Caco-2 (cell line): ENCODE results near the gene UGT1A8. TPM values are rescaled to one million over a fixed set of nuclear protein-coding genes. Genes with fewer than 3 reads are reported as not detected.

ENCODE experiments used
- BruUV-seq: library from RNA; stranded (reverse); fragments of 400-500 nt; replicated peaks from 2 replicates; lab custom pipeline; 2021; lab: Mats Ljungman, UMichigan
- CTCF ChIA-PET: fragments of 300-600 bp; sonication (Branson Sonifier 250); formaldehyde crosslinking; loops from one replicate; lab custom pipeline; 2022; ENCODE audit warnings: antibody characterized with exemption; lab: Charles Lee
- POLR2A ChIA-PET: fragments of 300-600 bp; sonication (Branson Sonifier 250); formaldehyde crosslinking; loops from one replicate; lab custom pipeline; 2022; ENCODE audit warnings: antibody characterized with exemption; lab: Charles Lee
- DNase-seq, 2 experiments: peaks; one replicate each; pipeline versions ENCODE4 v3.0.0 to v3.0.0-alpha.2; 2020 to 2022
- H3K27me3 ChIP-seq: replicated peaks from 2 replicates; pipeline ENCODE4 v1.6.0; 2011; ENCODE audit warnings: low read length; ENCODE audit not compliant: control insufficient read depth, insufficient read depth
- H3K36me3 ChIP-seq: 2 replicates; pipeline ENCODE4 v1.5.1; 2011; ENCODE audit warnings: low read length; ENCODE audit not compliant: control insufficient read depth, insufficient read depth
- H3K4me1 ChIP-seq: fragments of 250-450 bp; sonication (Bioruptor Pico); 2 replicates; pipeline ENCODE4 v1.5.1; 2020; ENCODE audit warnings: mild to moderate bottlenecking
- H3K4me3 ChIP-seq: 2 replicates; pipeline ENCODE4 v1.5.1; 2011; ENCODE audit warnings: low read depth, mild to moderate bottlenecking, control low read depth, low read length
- H3K9me3 ChIP-seq: fragments of 250-450 bp; sonication (Bioruptor Pico); 2 replicates; pipeline ENCODE4 v1.5.1; 2020; ENCODE audit warnings: mild to moderate bottlenecking, moderate library complexity
- H3K27ac Mint-ChIP-seq: one replicate; pipeline ENCODE4 v1.8.0; 2022; ENCODE audit warnings: mixed read lengths; ENCODE audit not compliant: unreplicated experiment
- H3K27me3 Mint-ChIP-seq: one replicate; pipeline ENCODE4 v1.8.0; 2022; ENCODE audit warnings: mixed read lengths; ENCODE audit not compliant: insufficient read depth, unreplicated experiment
- H3K36me3 Mint-ChIP-seq: one replicate; pipeline ENCODE4 v1.8.0; 2022; ENCODE audit warnings: mild to moderate bottlenecking, mixed read lengths; ENCODE audit not compliant: insufficient read depth, unreplicated experiment
- H3K4me1 Mint-ChIP-seq: one replicate; pipeline ENCODE4 v1.8.0; 2022; ENCODE audit warnings: low read depth, mixed read lengths; ENCODE audit not compliant: unreplicated experiment
- H3K4me3 Mint-ChIP-seq: one replicate; pipeline ENCODE4 v1.8.0; 2022; ENCODE audit warnings: mild to moderate bottlenecking, moderate library complexity, mixed read lengths; ENCODE audit not compliant: unreplicated experiment
- H3K9me3 Mint-ChIP-seq: one replicate; pipeline ENCODE4 v1.8.0; 2022; ENCODE audit warnings: mixed read lengths; ENCODE audit not compliant: unreplicated experiment
- CTCF ChIP-seq, 2 experiments: fragments of 200-600 bp in 1 of 2; IDR thresholded peaks; 1 replicate in 1 of 2; 2 replicates in 1 of 2; pipeline versions ENCODE4 v1.5.1 to v1.8.0; 2011 to 2022; ENCODE audit warnings: antibody characterized with exemption in 1 of 2, control low read depth in 1 of 2, inconsistent platforms in 1 of 2, low read depth in 1 of 2, low read length in 1 of 2, mild to moderate bottlenecking in 1 of 2, moderate library complexity in 1 of 2; ENCODE audit not compliant: insufficient read depth in 1 of 2, severe bottlenecking in 1 of 2, unreplicated experiment in 1 of 2
- intact Hi-C: fragments of 100-400 bp; cut with micrococcal nuclease; formaldehyde crosslinking; loops from one replicate; pipeline ENCODE4 v1.10.0; 2022; ENCODE audit not compliant: unreplicated experiment
- total RNA-seq: library from RNA; stranded (reverse); gene quantifications from 2 replicates; pipeline ENCODE4 v1.2.3, GENCODE V29; 2022

UGT1A8 gene
- total RNA-seq, 1 experiment from 2014 or later, result 0.50 TPM

- H3K4me3 Mint-ChIP-seq, result no peak overlapping the region
- no peak for DNase-seq
- peaks cover 27% of the 10 kb centered on the region for H3K4me1 ChIP-seq
Observed at GRCh38 chr2:233708942-233709341, 91.5 kb downstream of the UGT1A8 start.

GRCh38 chr2:233711312-233712008 lies 94.0 kb downstream of the UGT1A8 start:
- Histone ChIP-seq H3K36me3 (no peaks in the 10 kb centered on the region), H3K4me3 (no peak overlapping the region), H3K9me3 (no peaks in the 10 kb centered on the region), H3K4me1 (peaks cover 22% of the 10 kb centered on the region), H3K27me3 (no peaks in the 10 kb centered on the region)
- POLR2A ChIA-PET, result no interaction called here
- H3K4me3 Mint-ChIP-seq, result no peak overlapping the region
- CTCF ChIA-PET, result no interaction called here
- no peaks in the 10 kb centered on the region for H3K27me3 Mint-ChIP-seq
- peak; percentile 75 to 78 for DNase-seq
- no TSS peak for BruUV-seq
- H3K27ac Mint-ChIP-seq, result peak overlapping the region; percentile 6
- peak; percentile 64 to 78 for TF ChIP-seq CTCF (IDR thresholded peaks at IDR 0.05; ENCODE audit: insufficient read depth in 1 of 2, low read depth in 1 of 2, low read length in 1 of 2, severe bottlenecking in 1 of 2, unreplicated experiment in 1 of 2)
- intact Hi-C loops, result loop anchor here (2.0 to 5.0 kb wide), 3 partner anchors 129 to 231 kb away; partner anchors contain the start of gene USP40
- H3K9me3 Mint-ChIP-seq, result no peaks in the 10 kb centered on the region
- H3K36me3 Mint-ChIP-seq, result peaks cover 6% of the 10 kb centered on the region
- peaks cover 11% of the 10 kb centered on the region for H3K4me1 Mint-ChIP-seq

More at GRCh38 chr2:233708942-233709341, 91.5 kb downstream of the UGT1A8 start:
- peaks cover 10% of the 10 kb centered on the region for H3K36me3 Mint-ChIP-seq
- no peak overlapping the region for H3K27ac Mint-ChIP-seq
- peaks cover 22% of the 10 kb centered on the region for H3K4me1 Mint-ChIP-seq
- Histone ChIP-seq H3K27me3 (no peaks in the 10 kb centered on the region), H3K36me3 (no peaks in the 10 kb centered on the region), H3K9me3 (no peaks in the 10 kb centered on the region), H3K4me3 (no peak overlapping the region)
- H3K9me3 Mint-ChIP-seq, result peaks cover 6% of the 10 kb centered on the region
- no peak for TF ChIP-seq CTCF (IDR thresholded peaks at IDR 0.05; ENCODE audit: insufficient read depth in 1 of 2, low read depth in 1 of 2, low read length in 1 of 2, severe bottlenecking in 1 of 2, unreplicated experiment in 1 of 2)
- POLR2A ChIA-PET, result no interaction called here
- CTCF ChIA-PET, result no interaction called here
- intact Hi-C loops, result no loop called here
- H3K27me3 Mint-ChIP-seq, result no peaks in the 10 kb centered on the region
- no TSS peak for BruUV-seq

GRCh38 chr2:233712611-233713261 lies 95.3 kb downstream of the UGT1A8 start, which contains the start of gene UGT1A5:
UGT1A5 (plus strand) TSS chr2:233712907; CDS start chr2:233712992, 85 bp downstream.
- no peaks in the 10 kb centered on the region for H3K27me3 ChIP-seq
- no peak for DNase-seq
- no peaks in the 10 kb centered on the region for H3K36me3 ChIP-seq
- BruUV-seq, result no TSS peak
- Mint-ChIP-seq H3K9me3 (no peaks in the 10 kb centered on the region), H3K4me1 (peaks cover 11% of the 10 kb centered on the region), H3K36me3 (peaks cover 6% of the 10 kb centered on the region), H3K27me3 (no peaks in the 10 kb centered on the region), H3K4me3 (no peak within 1 kb of the TSS), H3K27ac (peak within 1 kb of the TSS; percentile 6)
- no peaks in the 10 kb centered on the region for H3K9me3 ChIP-seq
- ChIA-PET POLR2A (no interaction called here), CTCF (interaction anchor here (0.6 kb wide), 1 partner anchor 796 kb away, joined by 3 read pairs; no protein-coding TSS in a partner anchor)
- TF ChIP-seq CTCF (IDR thresholded peaks at IDR 0.05; ENCODE audit: insufficient read depth in 1 of 2, low read depth in 1 of 2, low read length in 1 of 2, severe bottlenecking in 1 of 2, unreplicated experiment in 1 of 2), result no peak
- peaks cover 16% of the 10 kb centered on the region for H3K4me1 ChIP-seq
- intact Hi-C loops, result loop anchor here (5.0 kb wide), 2 partner anchors 130 to 145 kb away; partner anchors contain the start of gene USP40
- no peak within 1 kb of the TSS for H3K4me3 ChIP-seq
